K562 (cell line): ENCODE results near the gene EEPD1. TPM values are rescaled to one million over a fixed set of nuclear protein-coding genes. Genes with fewer than 3 reads are reported as not detected.

Source experiments
- ATF6 ChIP-seq: sonication (generic); formaldehyde crosslinking; IDR thresholded peaks from 2 replicates; pipeline ENCODE4 v1.4.0; 2020; ENCODE audit warnings: mild to moderate bottlenecking, missing genetic modification reagents
- BHLHE40 ChIP-seq: IDR thresholded peaks from 2 replicates; pipeline ENCODE4 v1.6.1; 2011; ENCODE audit warnings: low read length, improper control_type of control experiment
- CHD2 ChIP-seq: IDR thresholded peaks from 2 replicates; pipeline ENCODE4 v1.6.1; 2011; ENCODE audit warnings: low read depth, low read length
- CREB3 ChIP-seq: fragments of 450-650 bp; conservative IDR thresholded peaks from 2 replicates; pipeline ENCODE4 v1.6.1; 2016; ENCODE audit warnings: missing genetic modification characterization, low read depth, mild to moderate bottlenecking, missing compliant biosample characterization, moderate library complexity
- CTCFL ChIP-seq: IDR thresholded peaks from 2 replicates; pipeline ENCODE4 v1.6.1; 2011; ENCODE audit warnings: borderline replicate concordance, low read depth, mild to moderate bottlenecking, moderate library complexity, low read length; ENCODE audit not compliant: insufficient read depth, poor library complexity, severe bottlenecking
- HDAC2 ChIP-seq: fragments of 450-650 bp; IDR thresholded peaks from 2 replicates; pipeline ENCODE4 v1.6.1; 2016; ENCODE audit warnings: mild to moderate bottlenecking
- HMGXB4 ChIP-seq: sonication (generic); formaldehyde crosslinking; IDR thresholded peaks from 2 replicates; pipeline ENCODE4 v1.8.1; 2023; ENCODE audit warnings: mild to moderate bottlenecking, missing genetic modification reagents
- IRF1 ChIP-seq: sonication (generic); formaldehyde crosslinking; IDR thresholded peaks from 2 replicates; pipeline ENCODE4 v1.8.0; 2022; ENCODE audit warnings: missing genetic modification reagents, mild to moderate bottlenecking, borderline replicate concordance
- MXI1 ChIP-seq: IDR thresholded peaks from 2 replicates; pipeline ENCODE4 v1.6.1; 2011; ENCODE audit warnings: low read depth, mild to moderate bottlenecking, improper control_type of control experiment, low read length
- NR1H2 ChIP-seq: sonication (generic); formaldehyde crosslinking; IDR thresholded peaks from 2 replicates; pipeline ENCODE4 v1.4.0; 2020; ENCODE audit warnings: mild to moderate bottlenecking, missing genetic modification reagents
- NR3C1 ChIP-seq: sonication (generic); formaldehyde crosslinking; IDR thresholded peaks from 2 replicates; pipeline ENCODE4 v1.8.1; 2022; ENCODE audit warnings: missing genetic modification reagents
- SMARCC2 ChIP-seq: fragments of 450-650 bp; IDR thresholded peaks from 2 replicates; pipeline ENCODE4 v1.6.1; 2017; ENCODE audit warnings: antibody characterized with exemption, moderate library complexity, mild to moderate bottlenecking, low read depth
- TCF7 ChIP-seq: sonication (generic); IDR thresholded peaks from 2 replicates; pipeline ENCODE4 v1.6.1; 2016; ENCODE audit warnings: antibody characterized with exemption, borderline replicate concordance
- TEAD4 ChIP-seq, 2 experiments: sonication (generic) in 1 of 2; formaldehyde crosslinking in 1 of 2; IDR thresholded peaks; 2 replicates each; pipeline versions ENCODE4 v1.6.1 to v1.8.0; 2012 to 2022; ENCODE audit warnings: borderline replicate concordance in 1 of 2, inconsistent platforms in 1 of 2, low read length in 1 of 2, mild to moderate bottlenecking in 1 of 2, missing genetic modification reagents in 1 of 2
- VEZF1 ChIP-seq: fragments of 200-800 bp; sonication (Bioruptor generic); IDR thresholded peaks from 2 replicates; pipeline ENCODE4 v1.6.1; 2017; ENCODE audit warnings: missing genetic modification characterization, missing compliant biosample characterization
- ZNF212 ChIP-seq: fragments of 450-650 bp; formaldehyde crosslinking; IDR thresholded peaks from 2 replicates; pipeline ENCODE4 v1.4.0; 2020; ENCODE audit warnings: mild to moderate bottlenecking
- ZNF23 ChIP-seq: fragments of 250-450 bp; sonication (Bioruptor Pico); IDR thresholded peaks from 2 replicates; pipeline ENCODE4 v1.4.0; 2020; ENCODE audit warnings: mild to moderate bottlenecking
- ZSCAN29 ChIP-seq: fragments of 450-650 bp; IDR thresholded peaks from 2 replicates; pipeline ENCODE4 v1.6.1; 2017
- polyA plus RNA-seq, 8 experiments: library from polyadenylated mRNA; depleted of rRNA in 4 of 8; stranded (reverse) in 5 of 8; unstranded in 3 of 8; fragments of >200 nt; fragmentation: Nextera tagmentation in 2 of 8; fragmentation: Illumina TruSeq in 1 of 8; extraction: Ambion mirVana in 2 of 8; extraction: Trizol in 1 of 8; gene quantifications; 2 replicates each; pipeline versions ENCODE4 v1.2.1 to v1.2.3, GENCODE V29; 2011 to 2014; ENCODE audit warnings: inconsistent platforms in 1 of 8, missing spikeins in 1 of 8
- total RNA-seq, 7 experiments: library from RNA; depleted of rRNA in 6 of 7; stranded (reverse); fragments of >200 nt in 6 of 7; fragmentation: Illumina TruSeq in 2 of 7; extraction: Trizol in 2 of 7; gene quantifications; 2 replicates each; pipeline versions ENCODE4 v1.2.1 to v1.2.3, GENCODE V29; 2011 to 2021; ENCODE audit warnings: low replicate concordance in 1 of 7

EEPD1 gene
- total and polyA plus RNA-seq, 9 of the 15 experiments (the other 6 are each of a cell fraction or from before 2014, with no cell fraction given), result 0.01 to 1.5 (median 0.74) TPM; not detected in 1

- TF ChIP-seq ATF6, result no peak
- TF ChIP-seq MXI1, result no peak
- TF ChIP-seq VEZF1, result peak; percentile 65
- TF ChIP-seq NR3C1, result 0 out of 2 replicates have a peak, but pooled peaks have one; percentile 39
- TF ChIP-seq CREB3 (tag), result no peak
- TF ChIP-seq NR1H2, result no peak
- TF ChIP-seq CTCFL, result no peak
- TF ChIP-seq TEAD4 (IDR thresholded peaks at IDR 0.05; ENCODE audit: low read length), result no peak
- no peak for TF ChIP-seq TEAD4 (CRISPR knock-in tag; IDR thresholded peaks at IDR 0.05; ENCODE audit: borderline replicate concordance)
- TF ChIP-seq IRF1 (CRISPR knock-in tag), result no peak
- TF ChIP-seq CHD2, result no peak; the same call in 1 of the 2 replicates
- no peak for TF ChIP-seq ZNF212 (CRISPR knock-in tag)
- no peak for TF ChIP-seq HMGXB4 (CRISPR knock-in tag)
- TF ChIP-seq BHLHE40, result peak; percentile 93
- no peak for TF ChIP-seq ZNF23
- no peak for TF ChIP-seq ZSCAN29
- TF ChIP-seq SMARCC2, result no peak
- no peak for TF ChIP-seq HDAC2
- TF ChIP-seq TCF7, result no peak
Observed at GRCh38 chr7:36152756-36153570, at the start of gene EEPD1 (continued).
